Liver (tissue), 9 donors: ENCODE results near the gene N4BP2. TPM values are rescaled to one million over a fixed set of nuclear protein-coding genes. Genes with fewer than 3 reads are reported as not detected.

Experiments used
- DNase-seq: peaks from one replicate; pipeline ENCODE4 v3.0.0-alpha.2; 2017; ENCODE audit warnings: low spot score
- H3K27ac ChIP-seq, 2 donors: one replicate each; pipeline ENCODE4 v1.7.0; 2013; ENCODE audit warnings: inconsistent platforms in 2 of 2, low read length in 2 of 2, control low read depth in 1 of 2, low read depth in 1 of 2, mild to moderate bottlenecking in 1 of 2
- H3K27me3 ChIP-seq, 4 donors: one replicate each; pipeline versions ENCODE4 v1.6.1 to v1.7.0; 2013; ENCODE audit warnings: low read length in 3 of 4, inconsistent platforms in 1 of 4, mild to moderate bottlenecking in 1 of 4, moderate library complexity in 1 of 4; ENCODE audit not compliant: control insufficient read depth in 4 of 4, insufficient read depth in 4 of 4
- H3K36me3 ChIP-seq, 4 donors: one replicate each; pipeline versions ENCODE4 v1.6.1 to v1.7.0; 2013; ENCODE audit warnings: low read length in 3 of 4, mild to moderate bottlenecking in 3 of 4, low read depth in 1 of 4, moderate library complexity in 1 of 4; ENCODE audit not compliant: control insufficient read depth in 4 of 4, insufficient read depth in 3 of 4
- H3K4me1 ChIP-seq, 4 donors: one replicate each; pipeline versions ENCODE4 v1.6.1 to v1.7.0; 2013; ENCODE audit warnings: low read length in 3 of 4, mild to moderate bottlenecking in 3 of 4, moderate library complexity in 1 of 4; ENCODE audit not compliant: control insufficient read depth in 4 of 4, insufficient read depth in 4 of 4
- H3K4me3 ChIP-seq, 3 donors: one replicate each; pipeline versions ENCODE4 v1.6.1 to v1.7.0; 2013; ENCODE audit warnings: low read length in 3 of 3, control low read depth in 1 of 3, low read depth in 1 of 3, mild to moderate bottlenecking in 1 of 3
- H3K9ac ChIP-seq, 2 donors: one replicate each; pipeline ENCODE4 v1.7.0; 2013; ENCODE audit warnings: low read length in 2 of 2, mild to moderate bottlenecking in 2 of 2, moderate library complexity in 2 of 2, control low read depth in 1 of 2, low read depth in 1 of 2
- H3K9me3 ChIP-seq, 4 donors: one replicate each; pipeline versions ENCODE4 v1.6.1 to v1.7.0; 2013; ENCODE audit warnings: low read length in 3 of 4; ENCODE audit not compliant: control insufficient read depth in 4 of 4
- ATF3 ChIP-seq: IDR thresholded peaks from 2 replicates; pipeline ENCODE4 v1.6.1; 2016; ENCODE audit warnings: antibody characterized with exemption
- CTCF ChIP-seq: fragments of 150-350 bp; IDR thresholded peaks from 2 replicates; pipeline ENCODE4 v1.5.1; 2017; ENCODE audit warnings: improper control_type of control experiment, low read depth, low read length; ENCODE audit not compliant: missing input control
- EGR1 ChIP-seq, 2 donors: IDR thresholded peaks; 2 replicates each; pipeline ENCODE4 v1.6.1; 2016 to 2018; ENCODE audit warnings: antibody characterized with exemption in 2 of 2, low read depth in 2 of 2
- FOXA1 ChIP-seq: IDR thresholded peaks from 2 replicates; pipeline ENCODE4 v1.6.1; 2016; ENCODE audit warnings: antibody characterized with exemption
- FOXA2 ChIP-seq: IDR thresholded peaks from 2 replicates; pipeline ENCODE4 v1.6.1; 2016; ENCODE audit warnings: antibody characterized with exemption
- GABPA ChIP-seq, 2 donors: IDR thresholded peaks in 1 of 2; conservative IDR thresholded peaks in 1 of 2; 2 replicates each; pipeline ENCODE4 v1.6.1; 2016; ENCODE audit warnings: antibody characterized with exemption in 2 of 2, mild to moderate bottlenecking in 1 of 2, moderate library complexity in 1 of 2
- HNF4A ChIP-seq, 2 donors: conservative IDR thresholded peaks; 2 replicates each; pipeline ENCODE4 v1.6.1; 2016; ENCODE audit warnings: antibody characterized with exemption in 2 of 2, mild to moderate bottlenecking in 2 of 2
- HNF4G ChIP-seq: IDR thresholded peaks from 2 replicates; pipeline ENCODE4 v1.6.1; 2016; ENCODE audit warnings: antibody characterized with exemption
- JUND ChIP-seq, 2 donors: IDR thresholded peaks; 2 replicates each; pipeline ENCODE4 v1.6.1; 2016; ENCODE audit warnings: antibody characterized with exemption in 2 of 2
- MAX ChIP-seq: IDR thresholded peaks from 2 replicates; pipeline ENCODE4 v1.6.1; 2016; ENCODE audit warnings: antibody characterized with exemption
- NR2F2 ChIP-seq: IDR thresholded peaks from 2 replicates; pipeline ENCODE4 v1.6.1; 2016; ENCODE audit warnings: antibody characterized with exemption
- RAD21 ChIP-seq, 2 donors: IDR thresholded peaks; 2 replicates each; pipeline ENCODE4 v1.6.1; 2016; ENCODE audit warnings: antibody characterized with exemption in 2 of 2, mild to moderate bottlenecking in 2 of 2
- REST ChIP-seq: IDR thresholded peaks from 2 replicates; pipeline ENCODE4 v1.6.1; 2016; ENCODE audit warnings: antibody characterized with exemption, mild to moderate bottlenecking
- RXRA ChIP-seq, 2 donors: IDR thresholded peaks; 2 replicates each; pipeline ENCODE4 v1.6.1; 2017 to 2018; ENCODE audit warnings: antibody characterized with exemption in 2 of 2, mild to moderate bottlenecking in 1 of 2
- SP1 ChIP-seq: IDR thresholded peaks from 2 replicates; pipeline ENCODE4 v1.6.1; 2018; ENCODE audit warnings: antibody characterized with exemption, mild to moderate bottlenecking
- TAF1 ChIP-seq: conservative IDR thresholded peaks from 2 replicates; pipeline ENCODE4 v1.6.1; 2016; ENCODE audit warnings: antibody characterized with exemption, mild to moderate bottlenecking
- YY1 ChIP-seq: IDR thresholded peaks from 2 replicates; pipeline ENCODE4 v1.6.1; 2016; ENCODE audit warnings: antibody characterized with exemption, mild to moderate bottlenecking
- ZBTB33 ChIP-seq: IDR thresholded peaks from 2 replicates; pipeline ENCODE4 v1.6.1; 2016; ENCODE audit warnings: antibody characterized with exemption
- WGBS: extraction: QIAGEN DNeasy Blood & Tissue Kit; methylation state at CpG from one replicate; pipeline ENCODE4 v1.1.7; 2013; 5-methylcytosine and 5-hydroxymethylcytosine counted together
- polyA plus RNA-seq, 2 donors: library from polyadenylated mRNA; stranded (reverse) in 1 of 2; unstranded in 1 of 2; fragments of 200-250 nt in 1 of 2; fragments of >200 nt in 1 of 2; fragmentation: Nextera tagmentation in 1 of 2; extraction: Ambion mirVana in 1 of 2; gene quantifications; one replicate each; pipeline versions ENCODE4 v1.2.1 to v1.2.3, GENCODE V29; 2013 to 2015
- total RNA-seq, 2 donors: library from RNA; depleted of rRNA; stranded (reverse); fragments of >200 nt; gene quantifications; one replicate each; pipeline ENCODE4 v1.2.3, GENCODE V29; 2014
- donor health status: healthy.
- donor health status: healthy.
- donor health status: healthy.
- donor health status: healthy.
- donor health status: healthy.

Gene N4BP2
- total and polyA plus RNA-seq, 4 donors, result 2.3 to 19.9 (median 11.0) TPM

- peak overlapping the region; percentile 74 to 98 (median 83) for H3K4me3 ChIP-seq
- no peaks in the 10 kb centered on the region for H3K36me3 ChIP-seq
- no peaks in the 10 kb centered on the region for H3K27me3 ChIP-seq
- H3K4me1 ChIP-seq, result peaks cover 1 to 22% (median 14%) of the 10 kb centered on the region in 4 donors
- TF ChIP-seq YY1 (peak; percentile 94), FOXA2 (no peak), TAF1 (peak; percentile 85), ZBTB33 (no peak), HNF4A (conservative IDR thresholded peaks at IDR 0.05) (peak; percentile 3 to 10), GABPA (IDR thresholded peaks at IDR 0.05 in 1 of 2, conservative IDR thresholded peaks at IDR 0.05 in 1 of 2) (no peak), FOXA1 (no peak), RAD21 (IDR thresholded peaks at IDR 0.05) (peak in 1 of 2 donors; percentile 47), REST (peak; percentile 41), NR2F2 (peak; percentile 38), EGR1 (IDR thresholded peaks at IDR 0.05; ENCODE audit: low read depth in 2 of 2) (no peak), SP1 (peak; percentile 71), RXRA (IDR thresholded peaks at IDR 0.05) (peak; percentile 6 to 11), JUND (IDR thresholded peaks at IDR 0.05) (peak; percentile 89 to 92), HNF4G (peak; percentile 4), MAX (peak; percentile 6), ATF3 (peak; percentile 57), CTCF (no peak)
- WGBS, result under 1% methylated on average over 13 of the region's 13 CpGs
- H3K27ac ChIP-seq, result peak overlapping the region; percentile 100
- DNase-seq, result peak; percentile 71
- H3K9ac ChIP-seq, result peak overlapping the region; percentile 79 to 95
- H3K9me3 ChIP-seq, result no peaks in the 10 kb centered on the region
Observed at GRCh38 chr4:40057586-40058091, 989 bp downstream of the N4BP2 start.
